Fibroblast of villous mesenchyme (primary cell): ENCODE results near the gene SLC5A6. TPM values are rescaled to one million over a fixed set of nuclear protein-coding genes. Genes with fewer than 3 reads are reported as not detected.
A peak's percentile ranks its signal among the peaks of the same experiment; 100 is the strongest.

ENCODE experiments used
- DNase-seq: peaks from one replicate; pipeline ENCODE4 v3.0.0-alpha.2; 2010; ENCODE audit warnings: low read depth
- H3K4me3 ChIP-seq: 2 replicates; pipeline ENCODE4 v1.5.1; 2011; ENCODE audit warnings: low read depth, mild to moderate bottlenecking, low read length
- total RNA-seq: library from RNA; depleted of rRNA; stranded (reverse); fragments of >200 nt; gene quantifications from 2 replicates; pipeline ENCODE4 v1.2.3, GENCODE V29; 2012
- TF ChIP-seq, protein P1 (sequence below): IDR thresholded peaks from 2 replicates; pipeline ENCODE4 v1.5.1; 2012; ENCODE audit warnings: low read depth, mild to moderate bottlenecking, low read length; ENCODE audit not compliant: insufficient read depth

Gene SLC5A6
- total RNA-seq, 1 donor: 25.9 TPM

DNA sequence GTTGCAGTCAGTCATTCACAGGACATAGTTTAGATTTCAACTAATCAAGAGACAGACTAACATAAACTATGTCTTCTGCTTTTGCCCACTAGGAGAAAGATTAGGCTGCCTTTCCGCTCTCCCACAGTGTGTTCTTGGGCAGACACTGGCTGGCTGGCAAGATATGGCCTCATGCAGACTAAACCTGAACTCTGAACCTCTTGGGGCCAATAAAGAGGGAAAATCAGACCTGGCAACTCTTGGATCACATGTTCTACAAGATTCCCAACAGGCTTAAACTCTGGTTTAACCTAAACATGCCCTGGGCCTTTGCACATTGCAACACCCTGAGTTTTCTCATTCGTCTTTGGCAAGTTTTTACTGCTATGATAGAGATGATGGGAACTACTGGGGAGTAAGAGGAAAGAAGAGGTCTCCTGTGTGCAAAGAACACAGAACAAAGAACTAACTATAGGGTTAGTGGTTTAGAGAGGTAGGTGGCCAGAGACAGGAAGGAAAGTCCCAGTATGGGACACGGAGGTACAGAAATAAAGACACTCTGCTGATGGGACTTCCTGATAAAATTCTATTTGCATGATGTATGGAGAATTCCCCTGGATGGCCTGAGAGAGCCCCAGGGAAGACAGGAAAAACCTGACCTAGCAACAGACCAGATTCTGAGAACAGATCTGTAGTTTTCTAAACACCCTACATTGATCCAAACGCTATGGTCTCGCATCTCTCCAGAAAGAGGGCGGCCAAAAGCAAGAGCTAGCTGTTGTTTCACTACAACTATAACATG, 2.3 kb downstream of the SLC5A6 start:
- no peak overlapping the region for H3K4me3 ChIP-seq
- peak; percentile 74 for DNase-seq
- TF ChIP-seq, protein P1, sequence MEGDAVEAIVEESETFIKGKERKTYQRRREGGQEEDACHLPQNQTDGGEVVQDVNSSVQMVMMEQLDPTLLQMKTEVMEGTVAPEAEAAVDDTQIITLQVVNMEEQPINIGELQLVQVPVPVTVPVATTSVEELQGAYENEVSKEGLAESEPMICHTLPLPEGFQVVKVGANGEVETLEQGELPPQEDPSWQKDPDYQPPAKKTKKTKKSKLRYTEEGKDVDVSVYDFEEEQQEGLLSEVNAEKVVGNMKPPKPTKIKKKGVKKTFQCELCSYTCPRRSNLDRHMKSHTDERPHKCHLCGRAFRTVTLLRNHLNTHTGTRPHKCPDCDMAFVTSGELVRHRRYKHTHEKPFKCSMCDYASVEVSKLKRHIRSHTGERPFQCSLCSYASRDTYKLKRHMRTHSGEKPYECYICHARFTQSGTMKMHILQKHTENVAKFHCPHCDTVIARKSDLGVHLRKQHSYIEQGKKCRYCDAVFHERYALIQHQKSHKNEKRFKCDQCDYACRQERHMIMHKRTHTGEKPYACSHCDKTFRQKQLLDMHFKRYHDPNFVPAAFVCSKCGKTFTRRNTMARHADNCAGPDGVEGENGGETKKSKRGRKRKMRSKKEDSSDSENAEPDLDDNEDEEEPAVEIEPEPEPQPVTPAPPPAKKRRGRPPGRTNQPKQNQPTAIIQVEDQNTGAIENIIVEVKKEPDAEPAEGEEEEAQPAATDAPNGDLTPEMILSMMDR: no peak

DNA sequence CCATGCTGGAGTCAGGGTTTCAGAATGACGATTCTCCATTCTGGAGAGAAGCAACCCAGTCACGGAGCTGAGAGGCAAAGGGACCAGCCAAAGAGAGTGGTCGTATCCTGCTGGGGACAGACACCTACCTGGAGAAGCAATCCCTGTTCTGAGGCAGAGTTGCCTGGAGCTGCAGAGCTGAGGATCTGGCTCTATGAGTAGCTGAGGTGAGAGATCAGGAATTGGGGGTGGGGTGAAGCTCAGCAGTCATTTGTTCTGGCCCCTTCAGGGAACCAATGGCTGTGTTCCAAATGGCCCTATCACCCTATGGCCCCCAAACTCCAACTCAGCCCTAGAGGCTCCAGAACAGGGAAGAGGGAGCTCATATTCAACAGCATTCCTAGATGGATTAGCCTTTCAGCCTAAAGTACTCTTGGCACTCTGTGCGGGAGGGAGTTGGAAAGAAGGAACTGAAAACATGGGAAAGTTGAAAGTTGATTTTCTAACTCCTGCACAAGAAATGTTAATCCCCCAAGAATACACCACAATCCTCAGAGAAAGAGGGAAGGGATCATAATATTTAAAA, 3.5 kb downstream of the SLC5A6 start:
- no peak for DNase-seq
- TF ChIP-seq, protein P1: no peak
- no peak overlapping the region for H3K4me3 ChIP-seq

DNA sequence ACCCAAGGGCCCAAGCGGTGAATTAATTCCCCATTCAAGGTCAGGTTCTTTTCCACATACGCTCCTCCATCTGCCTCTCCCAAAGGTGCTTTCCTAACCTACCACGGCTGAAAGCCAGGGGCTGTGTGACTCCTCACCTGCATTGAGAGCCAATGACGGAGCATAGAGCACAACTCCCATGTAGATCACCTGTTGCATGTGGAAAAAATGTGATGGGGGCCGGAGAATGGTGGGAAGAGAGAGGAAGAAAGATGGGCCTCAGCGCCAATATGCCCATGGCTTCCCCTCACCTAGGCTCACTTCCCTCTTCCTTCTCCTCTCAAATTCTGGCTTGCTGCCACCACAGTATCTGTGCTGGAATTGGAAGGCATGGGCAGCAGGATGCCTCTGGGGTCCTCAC, 5.7 kb downstream of the SLC5A6 start:
- DNase-seq: no peak
- TF ChIP-seq, protein P1: no peak
- H3K4me3 ChIP-seq: no peak overlapping the region

DNA sequence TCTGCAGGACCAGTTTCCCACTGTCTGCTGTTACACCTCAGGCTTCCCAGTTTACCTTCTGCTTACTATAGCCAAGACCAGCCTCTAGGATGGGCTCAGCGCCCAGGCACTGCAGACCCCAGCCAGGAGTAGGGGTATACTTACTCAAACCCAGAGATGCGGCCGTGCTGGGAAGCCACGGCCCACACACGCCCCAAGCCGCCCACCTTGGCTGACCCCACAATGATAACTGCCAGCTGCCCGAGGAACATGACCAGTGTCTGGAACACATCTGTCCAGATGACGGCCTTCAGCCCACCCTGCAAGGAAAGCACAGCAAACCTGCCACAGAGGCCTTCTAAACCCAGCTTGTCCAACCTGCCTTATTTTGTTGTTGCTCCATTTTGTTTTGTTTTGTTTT, 6.9 kb downstream of the SLC5A6 start:
- no peak overlapping the region for H3K4me3 ChIP-seq
- TF ChIP-seq, protein P1: no peak
- DNase-seq: no peak

DNA sequence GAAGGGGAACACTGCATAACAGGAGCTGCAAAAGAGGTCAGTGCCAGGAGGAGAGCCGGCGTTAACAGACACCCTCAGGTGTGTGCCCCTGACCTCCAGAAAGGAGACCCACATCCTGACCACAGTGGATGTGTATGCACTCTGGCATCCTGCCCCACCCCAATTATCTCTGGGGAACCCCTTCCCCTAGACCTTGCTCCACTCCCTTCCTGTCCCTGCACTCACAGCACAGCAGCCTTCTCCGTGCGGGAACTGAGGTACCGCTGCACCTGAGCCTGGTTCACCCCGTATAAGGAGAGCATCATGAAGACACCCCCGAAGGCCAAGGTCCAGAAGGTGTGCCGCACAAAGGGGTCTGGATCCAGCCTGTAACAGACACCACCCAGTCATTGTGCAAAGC, 7.5 kb downstream of the SLC5A6 start:
- no peak for DNase-seq
- TF ChIP-seq, protein P1: no peak
- H3K4me3 ChIP-seq: no peak overlapping the region

DNA sequence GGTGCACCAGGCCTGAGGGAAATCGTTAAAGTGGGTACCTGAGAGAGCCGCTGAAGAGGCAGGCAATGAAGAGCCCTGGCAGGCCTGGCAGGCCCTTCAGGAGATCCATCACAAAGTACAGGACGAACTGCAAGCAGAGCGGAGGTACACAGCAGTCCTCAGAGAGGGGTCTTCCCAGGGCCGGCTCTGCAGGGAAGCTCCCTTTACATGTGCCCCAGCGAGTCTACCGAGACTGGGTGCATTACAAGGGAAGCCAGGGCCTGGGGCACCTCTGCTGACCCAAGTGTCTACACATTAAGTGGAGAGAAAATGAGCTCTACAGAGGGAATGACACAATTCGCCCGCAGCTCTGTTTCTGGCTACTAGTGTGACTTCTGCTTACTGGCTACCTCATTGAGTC, 8.3 kb downstream of the SLC5A6 start:
- no peak overlapping the region for H3K4me3 ChIP-seq
- TF ChIP-seq, protein P1: no peak
- no peak for DNase-seq
